Astrocyte of the cerebellum (primary cell): ENCODE data around the gene ALDH3B1.

Source experiments
- DNase-seq: peaks from one replicate; pipeline ENCODE4 v3.0.0-alpha.2; 2011; ENCODE audit warnings: low read depth
- H3K4me3 ChIP-seq: 2 replicates; pipeline ENCODE4 v1.5.1; 2011; ENCODE audit warnings: mild to moderate bottlenecking, low read depth, low read length, moderate library complexity
- CTCF ChIP-seq: IDR thresholded peaks from 2 replicates; pipeline ENCODE4 v1.5.1; 2012; ENCODE audit warnings: low read length, low read depth, moderate library complexity, mild to moderate bottlenecking; ENCODE audit errors: missing control alignments
- in situ Hi-C: cut with HindIII; loops from 2 replicates; pipeline ENCODE4 v1.10.0; 2017; ENCODE audit warnings: low sequenced_read_pairs

ALDH3B1 gene

GRCh38 chr11:68011051-68011943 lies 1.2 kb downstream of the ALDH3B1 start:
- DNase-seq, result no peak
- no peak for TF ChIP-seq CTCF
- H3K4me3 ChIP-seq, result no peak overlapping the region
- in situ Hi-C loops, result no loop called here

GRCh38 chr11:68012044-68012842 lies 2.1 kb downstream of the ALDH3B1 start:
- no peak for DNase-seq
- H3K4me3 ChIP-seq, result no peak overlapping the region
- TF ChIP-seq CTCF, result no peak
- in situ Hi-C loops, result no loop called here

GRCh38 chr11:68012843-68013610 lies 2.9 kb downstream of the ALDH3B1 start:
- no peak for TF ChIP-seq CTCF
- in situ Hi-C loops, result no loop called here
- DNase-seq, result peak; percentile 95
- H3K4me3 ChIP-seq, result no peak overlapping the region

DNA sequence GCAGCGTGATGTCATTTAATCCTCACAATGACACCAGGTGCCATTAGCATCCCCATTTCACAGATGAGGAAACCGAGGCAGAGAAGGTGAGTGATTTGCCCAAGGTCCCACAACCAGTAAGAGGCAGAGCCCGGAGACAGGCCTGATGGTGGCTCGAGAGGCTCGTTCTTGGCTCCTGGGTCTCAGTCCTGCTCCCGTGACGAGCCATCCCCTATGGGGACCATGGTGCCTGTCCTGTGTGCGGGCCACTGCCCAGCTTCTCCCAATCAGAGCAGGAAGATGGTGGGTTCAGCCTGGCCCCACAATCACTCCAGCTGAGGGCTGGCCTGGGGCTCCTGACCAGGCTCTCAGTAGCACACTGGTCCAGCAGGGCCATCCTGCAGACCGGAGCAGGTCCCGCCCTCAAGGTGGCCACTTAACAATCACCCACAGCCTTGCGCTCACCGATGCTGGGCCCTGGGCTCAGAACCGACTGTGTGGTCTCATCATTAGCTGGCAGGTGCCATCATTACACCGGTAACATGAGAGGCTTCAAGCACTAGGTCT lies 3.6 kb downstream of the ALDH3B1 start:
- no peak for TF ChIP-seq CTCF
- no peak overlapping the region for H3K4me3 ChIP-seq
- DNase-seq, result no peak
- in situ Hi-C loops, result no loop called here

DNA sequence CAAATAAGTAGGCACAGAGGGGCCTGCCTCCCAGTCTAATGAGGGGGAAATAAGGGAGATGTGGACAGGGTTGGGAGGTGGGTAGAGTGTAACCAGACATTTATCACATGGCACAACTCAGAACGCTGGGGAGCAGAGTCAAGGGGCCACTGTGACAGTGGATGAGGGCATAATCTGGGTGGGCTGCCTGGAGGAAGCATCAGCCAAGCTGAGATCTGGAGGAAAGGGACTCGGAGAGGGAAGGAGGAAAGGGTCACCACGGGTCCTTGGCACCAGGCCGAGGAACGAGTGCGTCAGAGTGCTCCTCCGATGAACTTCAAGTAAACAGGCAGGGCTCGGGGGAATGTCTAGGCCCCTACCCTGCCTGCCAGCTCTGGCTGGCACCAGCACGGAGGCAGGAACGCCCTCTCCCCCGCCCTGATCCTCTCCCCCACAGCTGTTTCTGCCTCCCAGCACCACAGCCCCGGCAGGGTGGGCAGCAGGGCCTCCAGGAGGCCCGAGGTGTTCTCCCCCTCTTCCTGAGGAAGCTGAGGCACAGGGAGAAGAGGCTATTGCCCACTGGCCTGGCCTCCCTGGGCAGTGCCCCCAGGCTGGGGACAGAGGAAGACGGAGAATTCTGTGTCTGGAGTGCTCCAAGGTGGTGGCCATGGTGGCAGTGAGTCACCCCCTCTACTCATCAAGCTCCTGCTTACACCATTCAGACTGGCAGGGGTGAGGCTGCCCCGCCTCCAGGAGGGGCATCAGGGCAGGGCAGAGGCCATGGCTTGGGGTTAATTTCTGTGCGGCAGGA lies 4.2 kb downstream of the ALDH3B1 start:
- in situ Hi-C loops, result no loop called here
- DNase-seq, result peak; percentile 53
- H3K4me3 ChIP-seq, result no peak overlapping the region
- no peak for TF ChIP-seq CTCF
